ENCODE data around the gene PLA2G4B.

DNA sequence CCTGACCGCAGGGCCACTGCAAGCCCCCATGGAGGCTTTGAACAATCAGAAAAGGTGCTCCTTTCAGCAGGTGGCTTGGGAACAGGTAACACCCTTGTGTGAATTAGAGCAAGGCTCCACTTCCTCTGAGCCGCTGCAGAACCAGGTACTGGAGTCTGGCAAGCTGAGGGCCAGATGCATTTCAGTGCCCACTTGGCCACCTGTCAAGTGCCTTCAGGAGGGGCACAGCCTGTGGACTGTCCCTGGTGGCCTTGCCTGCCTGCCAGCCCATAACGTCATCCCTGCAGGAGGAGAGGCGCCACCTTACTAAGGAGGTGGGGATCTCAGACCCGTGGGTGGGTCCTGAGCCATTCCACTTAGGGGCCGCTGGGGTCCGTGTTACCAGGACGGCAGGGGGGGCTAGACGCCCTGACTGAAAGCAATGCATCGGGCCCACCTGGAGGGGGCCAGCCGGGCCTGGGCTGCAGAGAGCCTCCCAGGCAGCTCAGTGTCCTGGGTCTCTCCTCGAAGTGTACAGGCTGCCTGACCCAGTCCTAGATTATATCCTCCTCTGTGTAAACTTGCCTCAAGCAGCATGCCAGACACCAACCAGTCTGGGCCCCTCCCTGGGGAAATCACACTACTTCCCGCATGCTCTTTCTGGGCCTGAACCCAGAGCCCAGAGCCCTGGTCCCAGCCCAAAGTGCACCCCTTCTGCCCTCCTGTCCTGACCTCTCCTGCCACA lies 39.1 kb downstream of the PLA2G4B start:
- TF ChIP-seq, protein P1, sequence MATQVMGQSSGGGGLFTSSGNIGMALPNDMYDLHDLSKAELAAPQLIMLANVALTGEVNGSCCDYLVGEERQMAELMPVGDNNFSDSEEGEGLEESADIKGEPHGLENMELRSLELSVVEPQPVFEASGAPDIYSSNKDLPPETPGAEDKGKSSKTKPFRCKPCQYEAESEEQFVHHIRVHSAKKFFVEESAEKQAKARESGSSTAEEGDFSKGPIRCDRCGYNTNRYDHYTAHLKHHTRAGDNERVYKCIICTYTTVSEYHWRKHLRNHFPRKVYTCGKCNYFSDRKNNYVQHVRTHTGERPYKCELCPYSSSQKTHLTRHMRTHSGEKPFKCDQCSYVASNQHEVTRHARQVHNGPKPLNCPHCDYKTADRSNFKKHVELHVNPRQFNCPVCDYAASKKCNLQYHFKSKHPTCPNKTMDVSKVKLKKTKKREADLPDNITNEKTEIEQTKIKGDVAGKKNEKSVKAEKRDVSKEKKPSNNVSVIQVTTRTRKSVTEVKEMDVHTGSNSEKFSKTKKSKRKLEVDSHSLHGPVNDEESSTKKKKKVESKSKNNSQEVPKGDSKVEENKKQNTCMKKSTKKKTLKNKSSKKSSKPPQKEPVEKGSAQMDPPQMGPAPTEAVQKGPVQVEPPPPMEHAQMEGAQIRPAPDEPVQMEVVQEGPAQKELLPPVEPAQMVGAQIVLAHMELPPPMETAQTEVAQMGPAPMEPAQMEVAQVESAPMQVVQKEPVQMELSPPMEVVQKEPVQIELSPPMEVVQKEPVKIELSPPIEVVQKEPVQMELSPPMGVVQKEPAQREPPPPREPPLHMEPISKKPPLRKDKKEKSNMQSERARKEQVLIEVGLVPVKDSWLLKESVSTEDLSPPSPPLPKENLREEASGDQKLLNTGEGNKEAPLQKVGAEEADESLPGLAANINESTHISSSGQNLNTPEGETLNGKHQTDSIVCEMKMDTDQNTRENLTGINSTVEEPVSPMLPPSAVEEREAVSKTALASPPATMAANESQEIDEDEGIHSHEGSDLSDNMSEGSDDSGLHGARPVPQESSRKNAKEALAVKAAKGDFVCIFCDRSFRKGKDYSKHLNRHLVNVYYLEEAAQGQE (IDR thresholded peaks at IDR 0.05; ENCODE audit: low read depth, low read length), result no peak
- TF ChIP-seq POLR2A (IDR thresholded peaks at IDR 0.05; ENCODE audit: low read depth, low read length) (no peak), ZNF274 (IDR thresholded peaks at IDR 0.05; ENCODE audit: insufficient read depth, insufficient read length) (no peak), WRNIP1 (IDR thresholded peaks at IDR 0.05; ENCODE audit: borderline replicate concordance, low read depth, low read length) (no peak), SUPT20H (IDR thresholded peaks at IDR 0.05; ENCODE audit: borderline replicate concordance, control insufficient read depth, low read depth, low read length) (no peak), NFXL1 (IDR thresholded peaks at IDR 0.05; ENCODE audit: borderline replicate concordance) (no peak), ASH2L (IDR thresholded peaks at IDR 0.05; ENCODE audit: borderline replicate concordance, low read depth) (no peak), NFIC (IDR thresholded peaks at IDR 0.05; ENCODE audit: low read depth, low read length) (no peak)
- TF ChIP-seq, protein P2, sequence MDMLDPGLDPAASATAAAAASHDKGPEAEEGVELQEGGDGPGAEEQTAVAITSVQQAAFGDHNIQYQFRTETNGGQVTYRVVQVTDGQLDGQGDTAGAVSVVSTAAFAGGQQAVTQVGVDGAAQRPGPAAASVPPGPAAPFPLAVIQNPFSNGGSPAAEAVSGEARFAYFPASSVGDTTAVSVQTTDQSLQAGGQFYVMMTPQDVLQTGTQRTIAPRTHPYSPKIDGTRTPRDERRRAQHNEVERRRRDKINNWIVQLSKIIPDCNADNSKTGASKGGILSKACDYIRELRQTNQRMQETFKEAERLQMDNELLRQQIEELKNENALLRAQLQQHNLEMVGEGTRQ (IDR thresholded peaks at IDR 0.05; ENCODE audit: borderline replicate concordance, low read depth, low read length), result no peak

Data from GM12878 (cell line).